Psoas muscle (tissue), 8 donors: ENCODE measurements around the gene HLA-DQB1. TPM values are rescaled to one million over a fixed set of nuclear protein-coding genes. Genes with fewer than 3 reads are reported as not detected.

ENCODE experiments used
- ATAC-seq, 4 donors: fragments of 200-7000 bp; cut with Tn5 transposase; one replicate each; pipeline ENCODE4 v1.9.1; 2020; ENCODE audit warnings: moderate library complexity in 3 of 4, mild to moderate bottlenecking in 2 of 4
- DNase-seq, 2 donors: peaks; one replicate each; pipeline ENCODE4 v3.0.0-alpha.2; 2020
- H3K27ac ChIP-seq: fragments of 200-600 bp; one replicate; pipeline ENCODE4 v1.8.0; 2022
- H3K27me3 ChIP-seq, 3 donors: fragments of 200-600 bp in 1 of 3; one replicate each; pipeline versions ENCODE4 v1.6.1 to v1.8.0; 2013 to 2022; ENCODE audit warnings: low read length in 2 of 3, mild to moderate bottlenecking in 2 of 3, moderate library complexity in 1 of 3; ENCODE audit not compliant: insufficient read depth in 3 of 3
- H3K36me3 ChIP-seq, 2 donors: fragments of 200-600 bp in 1 of 2; one replicate each; pipeline versions ENCODE4 v1.6.1 to v1.8.0; 2013 to 2022; ENCODE audit warnings: low read depth in 1 of 2, mild to moderate bottlenecking in 1 of 2, moderate library complexity in 1 of 2; ENCODE audit not compliant: insufficient read depth in 1 of 2
- H3K4me1 ChIP-seq: fragments of 200-600 bp; one replicate; pipeline ENCODE4 v1.8.0; 2022
- H3K4me3 ChIP-seq: fragments of 200-600 bp; one replicate; pipeline ENCODE4 v1.8.0; 2022; ENCODE audit warnings: mild to moderate bottlenecking
- H3K9me3 ChIP-seq: fragments of 200-600 bp; one replicate; pipeline ENCODE4 v1.8.0; 2022
- WGBS, 3 donors: extraction: QIAGEN DNeasy Blood & Tissue Kit; methylation state at CpG; one replicate each; pipeline versions ENCODE4 v1.1.6 to v1.1.7; 2013; 5-methylcytosine and 5-hydroxymethylcytosine counted together
- intact Hi-C, 2 donors: fragments of 100-400 bp; cut with DNase I; formaldehyde crosslinking; loops; one replicate each; pipeline versions ENCODE4 v1.11.0 to v1.14.2; 2022
- polyA plus RNA-seq, 3 donors: library from polyadenylated mRNA; stranded (reverse); fragments of 200-250 nt; gene quantifications; one replicate each; pipeline ENCODE4 v1.2.3, GENCODE V29; 2013
- total RNA-seq, 4 donors: library from RNA; stranded (reverse); fragmentation: NEBNext Ultra II Directional in 2 of 4; extraction: Animal tissue kit (Norgen Biotek cat#: 25700) in 2 of 4; gene quantifications; one replicate each; pipeline versions ENCODE4 v1.2.1 to v1.2.4, GENCODE V29; 2021 to 2023
- TF ChIP-seq, protein P1 (sequence below): fragments of 200-600 bp; IDR thresholded peaks from one replicate; pipeline ENCODE4 v1.8.0; 2022; ENCODE audit warnings: antibody characterized with exemption
- donor health status: healthy with polysubstance abuse.
- donor health status: DM: no; HTN: no; CAD: no; lungs with moderate emphysema.
- donor health status: Bipolar disorder and iron deficiency.
- donor health status: healthy.
- donor health status: DM: yes; HTN: yes; CAD: no.
- donor health status: DM: no; HTN: no; CAD: no.
- donor health status: DM: no; HTN: no; CAD: no.
- donor health status: DM: yes; HTN: yes; CAD: no.

HLA-DQB1 gene
- total and polyA plus RNA-seq, 7 donors: 2.9 to 10.8 (median 5.4) TPM

DNA sequence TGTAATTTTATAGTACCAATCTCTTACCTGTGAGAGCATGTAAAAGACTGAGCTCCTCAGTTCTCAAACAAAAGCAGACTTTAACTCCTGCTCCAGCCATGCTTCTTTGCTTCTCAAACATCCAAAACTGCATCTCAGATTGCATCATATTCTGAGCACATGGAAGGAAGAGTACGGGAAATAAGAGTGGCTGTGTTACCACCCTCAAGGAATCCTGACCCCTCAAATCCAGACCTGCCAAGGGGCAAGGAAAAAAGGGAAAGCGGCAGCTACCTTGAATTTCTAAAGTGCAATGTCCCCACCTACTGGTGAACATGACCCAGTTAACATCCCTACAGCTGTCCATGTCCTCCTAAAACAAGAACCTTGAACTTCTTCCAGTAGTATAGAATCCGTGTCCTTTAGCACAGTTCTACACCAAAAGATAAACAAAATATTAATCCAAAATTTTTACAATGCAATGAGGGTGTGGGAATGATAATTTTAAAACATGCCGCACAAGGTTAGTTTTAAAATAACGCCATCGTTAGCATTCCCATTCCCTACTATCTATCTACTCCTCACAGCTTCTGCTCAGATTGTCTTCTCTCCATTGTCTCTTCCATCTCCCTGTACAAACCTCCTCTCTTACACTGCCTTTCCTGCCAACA lies 34.1 kb upstream of the HLA-DQB1 start:
- 14 to 20% (median 18%) methylated on average over 6 of the region's 6 CpGs for WGBS, 3 donors
- DNase-seq: no peak

DNA sequence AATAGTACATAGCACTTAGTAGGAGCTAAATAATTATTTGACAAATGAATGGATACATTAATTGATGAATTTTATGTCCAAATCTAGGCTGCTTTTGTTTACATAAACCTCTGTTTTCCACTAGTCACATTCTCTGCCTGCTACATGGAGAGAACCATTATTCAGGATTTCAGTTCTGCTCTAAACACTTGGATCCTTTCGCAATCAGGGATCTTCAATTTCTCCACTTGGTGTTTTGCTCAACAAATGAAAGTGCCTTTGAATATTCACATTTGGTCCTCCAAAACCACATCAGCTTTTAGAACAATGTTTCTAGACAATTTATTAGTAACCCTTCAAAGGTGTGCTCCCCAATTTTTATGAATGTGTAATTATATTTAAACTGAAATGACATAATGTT lies 30.6 kb upstream of the HLA-DQB1 start:
- Histone ChIP-seq H3K9me3 (no peaks in the 10 kb centered on the region), H3K27me3 (peaks cover 0 to 15% (median 1%) of the 10 kb centered on the region in 3 donors), H3K36me3 (no peaks in the 10 kb centered on the region), H3K27ac (no peak overlapping the region), H3K4me3 (no peak overlapping the region), H3K4me1 (no peaks in the 10 kb centered on the region)
- 77 to 87% (median 78%) methylated on average over 1 of the region's 1 CpG for WGBS, 3 donors
- intact Hi-C loops: loop anchor here in 1 of 2 donors (5.0 kb wide), 1 partner anchor 265 kb away; no protein-coding TSS in a partner anchor
- TF ChIP-seq, protein P1, sequence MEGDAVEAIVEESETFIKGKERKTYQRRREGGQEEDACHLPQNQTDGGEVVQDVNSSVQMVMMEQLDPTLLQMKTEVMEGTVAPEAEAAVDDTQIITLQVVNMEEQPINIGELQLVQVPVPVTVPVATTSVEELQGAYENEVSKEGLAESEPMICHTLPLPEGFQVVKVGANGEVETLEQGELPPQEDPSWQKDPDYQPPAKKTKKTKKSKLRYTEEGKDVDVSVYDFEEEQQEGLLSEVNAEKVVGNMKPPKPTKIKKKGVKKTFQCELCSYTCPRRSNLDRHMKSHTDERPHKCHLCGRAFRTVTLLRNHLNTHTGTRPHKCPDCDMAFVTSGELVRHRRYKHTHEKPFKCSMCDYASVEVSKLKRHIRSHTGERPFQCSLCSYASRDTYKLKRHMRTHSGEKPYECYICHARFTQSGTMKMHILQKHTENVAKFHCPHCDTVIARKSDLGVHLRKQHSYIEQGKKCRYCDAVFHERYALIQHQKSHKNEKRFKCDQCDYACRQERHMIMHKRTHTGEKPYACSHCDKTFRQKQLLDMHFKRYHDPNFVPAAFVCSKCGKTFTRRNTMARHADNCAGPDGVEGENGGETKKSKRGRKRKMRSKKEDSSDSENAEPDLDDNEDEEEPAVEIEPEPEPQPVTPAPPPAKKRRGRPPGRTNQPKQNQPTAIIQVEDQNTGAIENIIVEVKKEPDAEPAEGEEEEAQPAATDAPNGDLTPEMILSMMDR: no peak
- no peak for DNase-seq
- ATAC-seq: no peak

More for the DNA sequence above, 34.1 kb upstream of the HLA-DQB1 start:
- Histone ChIP-seq H3K36me3 (no peaks in the 10 kb centered on the region), H3K4me3 (no peak overlapping the region), H3K4me1 (no peaks in the 10 kb centered on the region), H3K27ac (no peak overlapping the region), H3K9me3 (no peaks in the 10 kb centered on the region), H3K27me3 (peaks cover 0 to 16% (median 0%) of the 10 kb centered on the region in 3 donors)
- intact Hi-C loops: loop anchor here (5.0 to 10.0 kb wide), 4 partner anchors 174 to 453 kb away; no protein-coding TSS in a partner anchor
- TF ChIP-seq, protein P1: peak; percentile 51
- peak in 1 of 4 donors; percentile 73 for ATAC-seq

GRCh38 chr6:32692019-32692418 lies 25.6 kb upstream of the HLA-DQB1 start:
- no peaks in the 10 kb centered on the region for H3K9me3 ChIP-seq
- intact Hi-C loops: no loop called here
- ATAC-seq (no peak), DNase-seq (no peak)
- no peaks in the 10 kb centered on the region for H3K4me1 ChIP-seq
- no peak overlapping the region for H3K4me3 ChIP-seq
- no peaks in the 10 kb centered on the region for H3K36me3 ChIP-seq
- TF ChIP-seq, protein P1: no peak
- H3K27me3 ChIP-seq: peaks cover 0 to 3% (median 2%) of the 10 kb centered on the region in 3 donors
- H3K27ac ChIP-seq: no peak overlapping the region
- WGBS, 3 donors: 2 to 5% (median 4%) methylated on average over 1 of the region's 1 CpG

DNA sequence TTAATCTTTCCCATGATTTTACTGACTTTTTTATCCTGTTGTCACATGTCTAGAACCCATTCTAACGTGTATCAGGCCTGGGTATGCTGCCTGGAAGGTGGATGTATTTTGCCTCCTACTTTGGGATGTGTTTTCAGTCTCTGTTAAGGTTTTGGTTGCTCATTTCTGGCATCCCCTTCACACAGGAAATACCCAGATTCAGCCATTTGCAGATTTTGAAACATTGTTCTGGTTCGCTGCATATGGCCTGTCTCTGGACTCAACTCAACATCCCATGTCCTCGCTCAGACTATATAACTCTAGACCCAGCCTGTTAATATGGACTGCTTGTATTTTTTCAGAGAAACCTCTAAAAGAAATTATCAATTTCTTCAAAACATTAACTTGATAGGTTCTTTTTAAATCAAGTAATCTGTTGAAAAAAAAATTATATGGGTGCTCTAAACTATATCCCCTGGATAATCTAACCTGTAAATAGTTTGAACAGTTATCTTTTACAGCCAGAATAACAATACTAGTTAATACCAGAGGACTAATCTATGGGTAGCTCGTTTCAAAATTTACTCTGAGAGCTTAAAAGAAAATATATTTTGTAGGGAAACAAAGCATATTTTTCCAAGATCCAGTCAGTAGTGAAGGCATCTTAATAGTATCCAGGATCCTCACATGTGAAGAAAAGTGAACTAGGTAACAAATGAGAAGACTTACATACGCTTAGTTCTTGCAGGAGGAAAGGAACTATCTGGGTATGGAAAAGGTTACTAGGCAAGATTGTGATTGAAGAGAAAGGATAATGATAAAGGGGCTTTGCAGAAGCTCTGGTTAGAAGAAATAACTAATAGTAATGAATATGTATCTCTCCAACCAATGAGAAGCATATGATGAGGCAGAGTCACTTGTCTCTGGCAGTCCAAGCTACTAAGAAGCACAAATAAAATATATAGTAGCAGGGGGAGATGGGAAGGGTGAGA lies 23.4 kb upstream of the HLA-DQB1 start:
- Histone ChIP-seq H3K27ac (no peak overlapping the region), H3K27me3 (peaks cover 2 to 3% (median 3%) of the 10 kb centered on the region in 3 donors), H3K36me3 (no peaks in the 10 kb centered on the region), H3K4me3 (no peak overlapping the region), H3K9me3 (no peaks in the 10 kb centered on the region), H3K4me1 (no peaks in the 10 kb centered on the region)
- WGBS, 3 donors: 62 to 73% (median 71%) methylated on average over 5 of the region's 5 CpGs
- TF ChIP-seq, protein P1: no peak
- intact Hi-C loops: no loop called here
- DNase-seq (no peak), ATAC-seq (no peak)
